Breast epithelium (tissue), 3 donors: ENCODE results near the gene CDH2.

Experiments used
- CTCF ChIP-seq, 3 donors: fragments of 450-650 bp; IDR thresholded peaks; one replicate each; pipeline ENCODE4 v1.5.1; 2016 to 2017; ENCODE audit warnings: antibody characterized with exemption in 3 of 3, mild to moderate bottlenecking in 3 of 3, moderate library complexity in 3 of 3
- POLR2A ChIP-seq: fragments of 450-650 bp; IDR thresholded peaks from one replicate; pipeline ENCODE4 v1.6.1; 2016; ENCODE audit warnings: antibody characterized with exemption, mild to moderate bottlenecking, moderate library complexity
- POLR2AphosphoS5 ChIP-seq, 3 donors: sonication (generic); formaldehyde crosslinking; IDR thresholded peaks; one replicate each; pipeline ENCODE4 v1.6.1; 2017; ENCODE audit warnings: antibody characterized with exemption in 3 of 3

DNA sequence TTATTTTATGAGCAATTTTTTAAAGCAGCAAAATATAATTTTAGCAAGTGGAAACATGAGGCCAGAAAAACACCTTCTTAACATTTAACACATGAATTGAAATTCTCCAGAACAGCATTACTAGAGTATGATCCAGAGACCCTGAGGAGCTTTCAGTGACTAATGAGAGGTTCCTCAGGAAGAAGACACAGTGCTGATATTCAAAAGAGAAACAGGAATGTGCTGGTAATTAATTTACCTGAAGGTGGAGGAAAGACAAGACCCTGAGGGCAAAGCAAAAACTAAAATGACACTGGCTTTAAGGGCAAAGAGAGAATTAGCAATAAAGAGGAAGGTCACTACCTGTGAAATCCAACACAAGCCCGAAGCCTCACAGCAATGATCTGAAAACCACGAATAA lies 97.0 kb downstream of the CDH2 start:
- TF ChIP-seq CTCF (IDR thresholded peaks at IDR 0.05) (no peak), POLR2A (no peak), POLR2AphosphoS5 (IDR thresholded peaks at IDR 0.05) (no peak)
